Measurements from ENCODE around the gene ARHGAP4.

DNA sequence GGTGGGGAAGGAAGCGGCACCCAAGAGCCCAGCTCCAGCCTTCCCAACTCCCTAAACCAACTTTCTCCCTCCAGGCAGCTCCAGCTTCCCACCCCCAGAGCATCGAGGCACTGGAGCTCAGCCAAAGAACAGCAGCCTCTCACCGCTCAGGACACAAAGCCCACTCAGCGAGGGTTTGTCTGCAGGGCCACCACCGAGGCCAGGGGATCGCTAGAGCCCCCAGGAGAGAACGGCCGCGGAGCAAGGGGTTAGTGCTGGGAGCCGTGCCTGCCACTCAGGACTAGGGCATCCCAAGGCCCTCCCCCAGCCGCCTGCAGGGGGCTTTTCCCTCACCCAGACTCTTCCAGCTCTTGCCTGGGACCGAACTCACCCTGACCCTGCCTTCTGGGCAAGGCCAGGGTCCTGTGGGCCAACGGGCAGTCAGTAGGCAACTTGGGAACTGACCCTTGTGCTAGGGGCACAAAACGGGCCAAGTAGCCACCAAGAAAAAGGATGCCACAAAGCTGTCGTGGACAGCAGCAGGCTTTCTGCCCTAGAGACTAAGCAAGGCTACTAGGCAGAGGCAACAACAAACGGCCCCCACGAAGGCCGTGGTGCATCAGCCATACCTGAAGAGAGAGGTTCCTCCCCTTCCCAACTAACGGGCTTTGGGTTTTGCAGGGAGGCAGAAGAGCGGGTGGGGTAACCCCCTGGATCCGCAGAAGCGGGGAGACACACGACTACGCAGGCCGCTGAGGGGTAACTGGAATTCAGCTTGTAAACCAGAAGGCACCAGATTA is 43.2 kb upstream of the ARHGAP4 start:
- TF ChIP-seq, protein P1, sequence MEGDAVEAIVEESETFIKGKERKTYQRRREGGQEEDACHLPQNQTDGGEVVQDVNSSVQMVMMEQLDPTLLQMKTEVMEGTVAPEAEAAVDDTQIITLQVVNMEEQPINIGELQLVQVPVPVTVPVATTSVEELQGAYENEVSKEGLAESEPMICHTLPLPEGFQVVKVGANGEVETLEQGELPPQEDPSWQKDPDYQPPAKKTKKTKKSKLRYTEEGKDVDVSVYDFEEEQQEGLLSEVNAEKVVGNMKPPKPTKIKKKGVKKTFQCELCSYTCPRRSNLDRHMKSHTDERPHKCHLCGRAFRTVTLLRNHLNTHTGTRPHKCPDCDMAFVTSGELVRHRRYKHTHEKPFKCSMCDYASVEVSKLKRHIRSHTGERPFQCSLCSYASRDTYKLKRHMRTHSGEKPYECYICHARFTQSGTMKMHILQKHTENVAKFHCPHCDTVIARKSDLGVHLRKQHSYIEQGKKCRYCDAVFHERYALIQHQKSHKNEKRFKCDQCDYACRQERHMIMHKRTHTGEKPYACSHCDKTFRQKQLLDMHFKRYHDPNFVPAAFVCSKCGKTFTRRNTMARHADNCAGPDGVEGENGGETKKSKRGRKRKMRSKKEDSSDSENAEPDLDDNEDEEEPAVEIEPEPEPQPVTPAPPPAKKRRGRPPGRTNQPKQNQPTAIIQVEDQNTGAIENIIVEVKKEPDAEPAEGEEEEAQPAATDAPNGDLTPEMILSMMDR (IDR thresholded peaks at IDR 0.05): no peak
- no peak for TF ChIP-seq EP300 (IDR thresholded peaks at IDR 0.05)
- TF ChIP-seq POLR2A (IDR thresholded peaks at IDR 0.05): no peak

Data from tibial nerve (tissue), 4 donors.